Liver (tissue), 9 donors: ENCODE measurements around the gene MEIS1. TPM values are rescaled to one million over a fixed set of nuclear protein-coding genes. Genes with fewer than 3 reads are reported as not detected.

ENCODE experiments used
- DNase-seq: peaks from one replicate; pipeline ENCODE4 v3.0.0-alpha.2; 2017; ENCODE audit warnings: low spot score
- H3K27ac ChIP-seq, 2 donors: one replicate each; pipeline ENCODE4 v1.7.0; 2013; ENCODE audit warnings: inconsistent platforms in 2 of 2, low read length in 2 of 2, control low read depth in 1 of 2, low read depth in 1 of 2, mild to moderate bottlenecking in 1 of 2
- H3K27me3 ChIP-seq, 4 donors: one replicate each; pipeline versions ENCODE4 v1.6.1 to v1.7.0; 2013; ENCODE audit warnings: low read length in 3 of 4, inconsistent platforms in 1 of 4, mild to moderate bottlenecking in 1 of 4, moderate library complexity in 1 of 4; ENCODE audit not compliant: control insufficient read depth in 4 of 4, insufficient read depth in 4 of 4
- H3K36me3 ChIP-seq, 4 donors: one replicate each; pipeline versions ENCODE4 v1.6.1 to v1.7.0; 2013; ENCODE audit warnings: low read length in 3 of 4, mild to moderate bottlenecking in 3 of 4, low read depth in 1 of 4, moderate library complexity in 1 of 4; ENCODE audit not compliant: control insufficient read depth in 4 of 4, insufficient read depth in 3 of 4
- H3K4me1 ChIP-seq, 4 donors: one replicate each; pipeline versions ENCODE4 v1.6.1 to v1.7.0; 2013; ENCODE audit warnings: low read length in 3 of 4, mild to moderate bottlenecking in 3 of 4, moderate library complexity in 1 of 4; ENCODE audit not compliant: control insufficient read depth in 4 of 4, insufficient read depth in 4 of 4
- H3K4me3 ChIP-seq, 3 donors: one replicate each; pipeline versions ENCODE4 v1.6.1 to v1.7.0; 2013; ENCODE audit warnings: low read length in 3 of 3, control low read depth in 1 of 3, low read depth in 1 of 3, mild to moderate bottlenecking in 1 of 3
- H3K9ac ChIP-seq, 2 donors: one replicate each; pipeline ENCODE4 v1.7.0; 2013; ENCODE audit warnings: low read length in 2 of 2, mild to moderate bottlenecking in 2 of 2, moderate library complexity in 2 of 2, control low read depth in 1 of 2, low read depth in 1 of 2
- H3K9me3 ChIP-seq, 4 donors: one replicate each; pipeline versions ENCODE4 v1.6.1 to v1.7.0; 2013; ENCODE audit warnings: low read length in 3 of 4; ENCODE audit not compliant: control insufficient read depth in 4 of 4
- EGR1 ChIP-seq, 2 donors: IDR thresholded peaks; 2 replicates each; pipeline ENCODE4 v1.6.1; 2016 to 2018; ENCODE audit warnings: antibody characterized with exemption in 2 of 2, low read depth in 2 of 2
- FOXA1 ChIP-seq: IDR thresholded peaks from 2 replicates; pipeline ENCODE4 v1.6.1; 2016; ENCODE audit warnings: antibody characterized with exemption
- FOXA2 ChIP-seq: IDR thresholded peaks from 2 replicates; pipeline ENCODE4 v1.6.1; 2016; ENCODE audit warnings: antibody characterized with exemption
- GABPA ChIP-seq, 2 donors: IDR thresholded peaks in 1 of 2; conservative IDR thresholded peaks in 1 of 2; 2 replicates each; pipeline ENCODE4 v1.6.1; 2016; ENCODE audit warnings: antibody characterized with exemption in 2 of 2, mild to moderate bottlenecking in 1 of 2, moderate library complexity in 1 of 2
- HNF4A ChIP-seq, 2 donors: conservative IDR thresholded peaks; 2 replicates each; pipeline ENCODE4 v1.6.1; 2016; ENCODE audit warnings: antibody characterized with exemption in 2 of 2, mild to moderate bottlenecking in 2 of 2
- HNF4G ChIP-seq: IDR thresholded peaks from 2 replicates; pipeline ENCODE4 v1.6.1; 2016; ENCODE audit warnings: antibody characterized with exemption
- JUND ChIP-seq, 2 donors: IDR thresholded peaks; 2 replicates each; pipeline ENCODE4 v1.6.1; 2016; ENCODE audit warnings: antibody characterized with exemption in 2 of 2
- NR2F2 ChIP-seq: IDR thresholded peaks from 2 replicates; pipeline ENCODE4 v1.6.1; 2016; ENCODE audit warnings: antibody characterized with exemption
- RAD21 ChIP-seq, 2 donors: IDR thresholded peaks; 2 replicates each; pipeline ENCODE4 v1.6.1; 2016; ENCODE audit warnings: antibody characterized with exemption in 2 of 2, mild to moderate bottlenecking in 2 of 2
- RXRA ChIP-seq, 2 donors: IDR thresholded peaks; 2 replicates each; pipeline ENCODE4 v1.6.1; 2017 to 2018; ENCODE audit warnings: antibody characterized with exemption in 2 of 2, mild to moderate bottlenecking in 1 of 2
- SP1 ChIP-seq: IDR thresholded peaks from 2 replicates; pipeline ENCODE4 v1.6.1; 2018; ENCODE audit warnings: antibody characterized with exemption, mild to moderate bottlenecking
- TAF1 ChIP-seq: conservative IDR thresholded peaks from 2 replicates; pipeline ENCODE4 v1.6.1; 2016; ENCODE audit warnings: antibody characterized with exemption, mild to moderate bottlenecking
- YY1 ChIP-seq: IDR thresholded peaks from 2 replicates; pipeline ENCODE4 v1.6.1; 2016; ENCODE audit warnings: antibody characterized with exemption, mild to moderate bottlenecking
- WGBS: extraction: QIAGEN DNeasy Blood & Tissue Kit; methylation state at CpG from one replicate; pipeline ENCODE4 v1.1.7; 2013; 5-methylcytosine and 5-hydroxymethylcytosine counted together
- polyA plus RNA-seq, 2 donors: library from polyadenylated mRNA; stranded (reverse) in 1 of 2; unstranded in 1 of 2; fragments of 200-250 nt in 1 of 2; fragments of >200 nt in 1 of 2; fragmentation: Nextera tagmentation in 1 of 2; extraction: Ambion mirVana in 1 of 2; gene quantifications; one replicate each; pipeline versions ENCODE4 v1.2.1 to v1.2.3, GENCODE V29; 2013 to 2015
- total RNA-seq, 2 donors: library from RNA; depleted of rRNA; stranded (reverse); fragments of >200 nt; gene quantifications; one replicate each; pipeline ENCODE4 v1.2.3, GENCODE V29; 2014
- TF ChIP-seq, protein P1 (sequence below): IDR thresholded peaks from 2 replicates; pipeline ENCODE4 v1.6.1; 2016; ENCODE audit warnings: antibody characterized with exemption
- TF ChIP-seq, protein P2 (sequence below): IDR thresholded peaks from 2 replicates; pipeline ENCODE4 v1.6.1; 2016; ENCODE audit warnings: antibody characterized with exemption, mild to moderate bottlenecking
- TF ChIP-seq, protein P3 (sequence below): IDR thresholded peaks from 2 replicates; pipeline ENCODE4 v1.6.1; 2016; ENCODE audit warnings: antibody characterized with exemption
- TF ChIP-seq, protein P4 (sequence below): fragments of 150-350 bp; IDR thresholded peaks from 2 replicates; pipeline ENCODE4 v1.5.1; 2017; ENCODE audit warnings: improper control_type of control experiment, low read depth, low read length; ENCODE audit not compliant: missing input control
- TF ChIP-seq, protein P5 (sequence below): IDR thresholded peaks from 2 replicates; pipeline ENCODE4 v1.6.1; 2016; ENCODE audit warnings: antibody characterized with exemption
- donor health status: healthy.
- donor health status: healthy.
- donor health status: healthy.
- donor health status: healthy.
- donor health status: healthy.

The MEIS1 gene
- total and polyA plus RNA-seq, 4 donors: 1.6 to 8.6 (median 5.5) TPM

DNA sequence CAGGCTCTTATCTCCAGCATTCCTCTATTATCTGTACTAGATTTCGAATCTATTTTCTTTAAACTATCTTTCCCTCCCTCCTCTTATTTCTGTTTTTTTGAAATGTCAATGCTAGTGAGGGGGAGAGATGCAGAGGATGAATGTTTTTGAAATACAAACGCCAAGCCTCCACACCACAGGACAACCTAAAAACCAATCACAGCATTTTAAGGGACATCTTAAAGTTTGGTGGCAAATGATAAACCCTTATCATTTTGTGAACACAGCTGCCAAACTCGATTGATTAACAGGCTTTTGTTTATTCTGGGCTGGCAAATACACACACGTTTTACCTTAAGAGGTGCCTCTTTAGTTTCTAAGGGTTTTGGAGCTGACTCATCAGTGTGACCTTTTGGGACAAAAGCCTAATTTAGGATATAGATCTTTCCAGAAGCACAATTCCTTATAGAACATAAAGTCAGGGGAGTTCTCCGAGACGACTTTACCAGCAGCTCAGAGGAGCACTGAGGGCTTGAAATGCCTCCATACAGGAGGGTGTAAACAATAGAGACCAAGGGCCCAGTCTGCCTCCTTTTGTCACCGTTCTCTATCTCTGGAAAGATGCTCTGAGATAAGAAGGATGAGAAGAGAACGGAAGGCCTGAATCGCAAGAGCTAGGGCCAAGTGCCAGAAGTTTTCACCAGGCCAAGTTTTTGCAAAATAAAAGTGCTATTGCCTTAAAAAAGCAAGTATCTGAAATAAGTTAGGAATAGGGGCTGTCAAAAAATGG is 4.2 kb upstream of the MEIS1 start:
- H3K4me3 ChIP-seq: no peak overlapping the region
- peaks cover 0 to 9% (median 8%) of the 10 kb centered on the region in 4 donors for H3K27me3 ChIP-seq
- no peaks in the 10 kb centered on the region for H3K9me3 ChIP-seq
- peaks cover 6 to 27% (median 13%) of the 10 kb centered on the region in 4 donors for H3K4me1 ChIP-seq
- TF ChIP-seq, protein P1, sequence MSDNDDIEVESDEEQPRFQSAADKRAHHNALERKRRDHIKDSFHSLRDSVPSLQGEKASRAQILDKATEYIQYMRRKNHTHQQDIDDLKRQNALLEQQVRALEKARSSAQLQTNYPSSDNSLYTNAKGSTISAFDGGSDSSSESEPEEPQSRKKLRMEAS: no peak
- TF ChIP-seq, protein P2, sequence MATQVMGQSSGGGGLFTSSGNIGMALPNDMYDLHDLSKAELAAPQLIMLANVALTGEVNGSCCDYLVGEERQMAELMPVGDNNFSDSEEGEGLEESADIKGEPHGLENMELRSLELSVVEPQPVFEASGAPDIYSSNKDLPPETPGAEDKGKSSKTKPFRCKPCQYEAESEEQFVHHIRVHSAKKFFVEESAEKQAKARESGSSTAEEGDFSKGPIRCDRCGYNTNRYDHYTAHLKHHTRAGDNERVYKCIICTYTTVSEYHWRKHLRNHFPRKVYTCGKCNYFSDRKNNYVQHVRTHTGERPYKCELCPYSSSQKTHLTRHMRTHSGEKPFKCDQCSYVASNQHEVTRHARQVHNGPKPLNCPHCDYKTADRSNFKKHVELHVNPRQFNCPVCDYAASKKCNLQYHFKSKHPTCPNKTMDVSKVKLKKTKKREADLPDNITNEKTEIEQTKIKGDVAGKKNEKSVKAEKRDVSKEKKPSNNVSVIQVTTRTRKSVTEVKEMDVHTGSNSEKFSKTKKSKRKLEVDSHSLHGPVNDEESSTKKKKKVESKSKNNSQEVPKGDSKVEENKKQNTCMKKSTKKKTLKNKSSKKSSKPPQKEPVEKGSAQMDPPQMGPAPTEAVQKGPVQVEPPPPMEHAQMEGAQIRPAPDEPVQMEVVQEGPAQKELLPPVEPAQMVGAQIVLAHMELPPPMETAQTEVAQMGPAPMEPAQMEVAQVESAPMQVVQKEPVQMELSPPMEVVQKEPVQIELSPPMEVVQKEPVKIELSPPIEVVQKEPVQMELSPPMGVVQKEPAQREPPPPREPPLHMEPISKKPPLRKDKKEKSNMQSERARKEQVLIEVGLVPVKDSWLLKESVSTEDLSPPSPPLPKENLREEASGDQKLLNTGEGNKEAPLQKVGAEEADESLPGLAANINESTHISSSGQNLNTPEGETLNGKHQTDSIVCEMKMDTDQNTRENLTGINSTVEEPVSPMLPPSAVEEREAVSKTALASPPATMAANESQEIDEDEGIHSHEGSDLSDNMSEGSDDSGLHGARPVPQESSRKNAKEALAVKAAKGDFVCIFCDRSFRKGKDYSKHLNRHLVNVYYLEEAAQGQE: no peak
- TF ChIP-seq SP1 (no peak), NR2F2 (no peak), YY1 (no peak), TAF1 (no peak), EGR1 (IDR thresholded peaks at IDR 0.05; ENCODE audit: low read depth in 2 of 2) (no peak), HNF4A (conservative IDR thresholded peaks at IDR 0.05) (no peak), RXRA (IDR thresholded peaks at IDR 0.05) (no peak), GABPA (IDR thresholded peaks at IDR 0.05 in 1 of 2, conservative IDR thresholded peaks at IDR 0.05 in 1 of 2) (no peak), HNF4G (no peak), JUND (IDR thresholded peaks at IDR 0.05) (no peak), FOXA1 (no peak)
- TF ChIP-seq, protein P3, sequence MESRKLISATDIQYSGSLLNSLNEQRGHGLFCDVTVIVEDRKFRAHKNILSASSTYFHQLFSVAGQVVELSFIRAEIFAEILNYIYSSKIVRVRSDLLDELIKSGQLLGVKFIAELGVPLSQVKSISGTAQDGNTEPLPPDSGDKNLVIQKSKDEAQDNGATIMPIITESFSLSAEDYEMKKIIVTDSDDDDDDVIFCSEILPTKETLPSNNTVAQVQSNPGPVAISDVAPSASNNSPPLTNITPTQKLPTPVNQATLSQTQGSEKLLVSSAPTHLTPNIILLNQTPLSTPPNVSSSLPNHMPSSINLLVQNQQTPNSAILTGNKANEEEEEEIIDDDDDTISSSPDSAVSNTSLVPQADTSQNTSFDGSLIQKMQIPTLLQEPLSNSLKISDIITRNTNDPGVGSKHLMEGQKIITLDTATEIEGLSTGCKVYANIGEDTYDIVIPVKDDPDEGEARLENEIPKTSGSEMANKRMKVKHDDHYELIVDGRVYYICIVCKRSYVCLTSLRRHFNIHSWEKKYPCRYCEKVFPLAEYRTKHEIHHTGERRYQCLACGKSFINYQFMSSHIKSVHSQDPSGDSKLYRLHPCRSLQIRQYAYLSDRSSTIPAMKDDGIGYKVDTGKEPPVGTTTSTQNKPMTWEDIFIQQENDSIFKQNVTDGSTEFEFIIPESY: no peak
- TF ChIP-seq, protein P4, sequence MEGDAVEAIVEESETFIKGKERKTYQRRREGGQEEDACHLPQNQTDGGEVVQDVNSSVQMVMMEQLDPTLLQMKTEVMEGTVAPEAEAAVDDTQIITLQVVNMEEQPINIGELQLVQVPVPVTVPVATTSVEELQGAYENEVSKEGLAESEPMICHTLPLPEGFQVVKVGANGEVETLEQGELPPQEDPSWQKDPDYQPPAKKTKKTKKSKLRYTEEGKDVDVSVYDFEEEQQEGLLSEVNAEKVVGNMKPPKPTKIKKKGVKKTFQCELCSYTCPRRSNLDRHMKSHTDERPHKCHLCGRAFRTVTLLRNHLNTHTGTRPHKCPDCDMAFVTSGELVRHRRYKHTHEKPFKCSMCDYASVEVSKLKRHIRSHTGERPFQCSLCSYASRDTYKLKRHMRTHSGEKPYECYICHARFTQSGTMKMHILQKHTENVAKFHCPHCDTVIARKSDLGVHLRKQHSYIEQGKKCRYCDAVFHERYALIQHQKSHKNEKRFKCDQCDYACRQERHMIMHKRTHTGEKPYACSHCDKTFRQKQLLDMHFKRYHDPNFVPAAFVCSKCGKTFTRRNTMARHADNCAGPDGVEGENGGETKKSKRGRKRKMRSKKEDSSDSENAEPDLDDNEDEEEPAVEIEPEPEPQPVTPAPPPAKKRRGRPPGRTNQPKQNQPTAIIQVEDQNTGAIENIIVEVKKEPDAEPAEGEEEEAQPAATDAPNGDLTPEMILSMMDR: no peak
- WGBS: 56% methylated on average over 9 of the region's 9 CpGs
- H3K9ac ChIP-seq: no peak overlapping the region
- H3K36me3 ChIP-seq: no peaks in the 10 kb centered on the region
- DNase-seq: no peak
- H3K27ac ChIP-seq: no peak overlapping the region

DNA sequence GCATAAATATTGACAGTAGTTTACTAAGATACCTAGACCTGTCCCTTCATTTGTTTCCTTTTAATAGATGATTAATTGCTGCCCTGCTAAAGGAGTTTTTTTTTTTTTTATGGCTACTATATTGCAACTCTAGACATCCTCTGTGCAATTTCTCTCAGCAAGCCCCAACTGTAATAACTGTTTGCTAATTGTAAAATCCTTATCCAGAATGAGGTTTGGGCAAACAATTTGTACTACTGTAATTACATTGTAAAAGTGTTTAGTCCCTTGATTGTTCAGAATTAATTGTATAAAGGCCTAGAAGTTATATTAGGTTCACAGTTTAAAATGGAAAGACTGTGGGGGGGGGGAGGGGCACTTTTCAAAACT is 3.7 kb upstream of the MEIS1 start:
- H3K27me3 ChIP-seq: peaks cover 0 to 9% (median 5%) of the 10 kb centered on the region in 4 donors
- H3K9me3 ChIP-seq: no peaks in the 10 kb centered on the region
- peaks cover under 1 to 23% (median 13%) of the 10 kb centered on the region in 4 donors for H3K4me1 ChIP-seq
- no peak overlapping the region for H3K9ac ChIP-seq
- TF ChIP-seq, protein P5, sequence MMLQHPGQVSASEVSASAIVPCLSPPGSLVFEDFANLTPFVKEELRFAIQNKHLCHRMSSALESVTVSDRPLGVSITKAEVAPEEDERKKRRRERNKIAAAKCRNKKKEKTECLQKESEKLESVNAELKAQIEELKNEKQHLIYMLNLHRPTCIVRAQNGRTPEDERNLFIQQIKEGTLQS: no peak
- TF ChIP-seq YY1 (no peak), SP1 (no peak), TAF1 (no peak), EGR1 (IDR thresholded peaks at IDR 0.05; ENCODE audit: low read depth in 2 of 2) (no peak), HNF4G (no peak), RAD21 (IDR thresholded peaks at IDR 0.05) (no peak), FOXA1 (no peak), FOXA2 (no peak)
- TF ChIP-seq, protein P3: no peak
- no peak overlapping the region for H3K27ac ChIP-seq
- H3K4me3 ChIP-seq: no peak overlapping the region
- DNase-seq: no peak
- H3K36me3 ChIP-seq: no peaks in the 10 kb centered on the region
